Articular chondrocyte of knee joint (primary cell): ENCODE data around the gene RYK. TPM values are rescaled to one million over a fixed set of nuclear protein-coding genes. Genes with fewer than 3 reads are reported as not detected.

Experiments
- total RNA-seq: library from RNA; depleted of rRNA; stranded (reverse); fragments of >200 nt; gene quantifications from 2 replicates; pipeline ENCODE4 v1.2.3, GENCODE V29; 2012

Gene RYK
- total RNA-seq = 96.4 and 101 TPM in 2 replicates

GRCh38 chr3:134250717-134251220 lies at the start of gene RYK:
TSS of gene RYK (minus strand) at chr3:134250859. CDS start at chr3:134250654, 205 bp downstream.

Other genes with a start within 250 kb of the RYK start
- not detected in 2 replicates for gene SLCO2A1, start 220.9 kb downstream of the RYK start, total RNA-seq
- gene AMOTL2, start 123.6 kb upstream of the RYK start, total RNA-seq = 222 and 259 TPM in 2 replicates
- gene ANAPC13, start 235.1 kb upstream of the RYK start, total RNA-seq = 104 and 106 TPM in 2 replicates
- 26.3 and 27.1 TPM in 2 replicates for gene CEP63, start 235.2 kb upstream of the RYK start, total RNA-seq